ENCODE measurements around the gene TMEM26. TPM values are rescaled to one million over a fixed set of nuclear protein-coding genes. Genes with fewer than 3 reads are reported as not detected.
"Not testable (repeated sequence)": the region's sequence is repeated elsewhere in the genome, so short reads cannot be mapped to it uniquely, and the experiment has no call there.

The TMEM26 gene
- total RNA-seq, 1 donor from 2014 or later: 3.4 TPM

DNA sequence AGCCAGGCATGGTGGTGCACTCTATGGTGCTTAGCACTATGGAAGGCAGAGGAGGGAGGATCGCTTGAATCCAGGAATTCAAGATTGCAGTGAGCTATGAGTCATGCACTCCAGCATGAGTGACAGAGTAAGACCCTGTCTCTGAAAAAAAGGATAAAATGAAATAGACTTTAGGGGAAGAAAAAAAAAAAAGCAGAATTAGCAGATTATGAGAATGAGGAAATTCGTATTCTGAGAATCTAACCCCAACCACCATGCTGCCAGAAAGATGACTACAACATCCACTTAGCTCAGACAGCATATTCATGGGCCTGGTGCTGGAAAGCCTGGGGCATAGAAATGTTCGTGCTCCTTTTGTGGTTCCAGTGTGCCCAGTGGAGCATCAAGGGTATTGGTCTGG, 63.3 kb downstream of the TMEM26 start:
- Mint-ChIP-seq H3K9me3 (peaks cover 7% of the 10 kb centered on the region), H3K27ac (no peak overlapping the region), H3K36me3 (no peaks in the 10 kb centered on the region), H3K27me3 (peaks cover 9% of the 10 kb centered on the region), H3K4me1 (ENCODE audit: unreplicated experiment) (no peaks in the 10 kb centered on the region), H3K4me3 (no peak overlapping the region)
- TF ChIP-seq, protein P1, sequence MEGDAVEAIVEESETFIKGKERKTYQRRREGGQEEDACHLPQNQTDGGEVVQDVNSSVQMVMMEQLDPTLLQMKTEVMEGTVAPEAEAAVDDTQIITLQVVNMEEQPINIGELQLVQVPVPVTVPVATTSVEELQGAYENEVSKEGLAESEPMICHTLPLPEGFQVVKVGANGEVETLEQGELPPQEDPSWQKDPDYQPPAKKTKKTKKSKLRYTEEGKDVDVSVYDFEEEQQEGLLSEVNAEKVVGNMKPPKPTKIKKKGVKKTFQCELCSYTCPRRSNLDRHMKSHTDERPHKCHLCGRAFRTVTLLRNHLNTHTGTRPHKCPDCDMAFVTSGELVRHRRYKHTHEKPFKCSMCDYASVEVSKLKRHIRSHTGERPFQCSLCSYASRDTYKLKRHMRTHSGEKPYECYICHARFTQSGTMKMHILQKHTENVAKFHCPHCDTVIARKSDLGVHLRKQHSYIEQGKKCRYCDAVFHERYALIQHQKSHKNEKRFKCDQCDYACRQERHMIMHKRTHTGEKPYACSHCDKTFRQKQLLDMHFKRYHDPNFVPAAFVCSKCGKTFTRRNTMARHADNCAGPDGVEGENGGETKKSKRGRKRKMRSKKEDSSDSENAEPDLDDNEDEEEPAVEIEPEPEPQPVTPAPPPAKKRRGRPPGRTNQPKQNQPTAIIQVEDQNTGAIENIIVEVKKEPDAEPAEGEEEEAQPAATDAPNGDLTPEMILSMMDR (conservative IDR thresholded peaks at IDR 0.05): no peak
- DNase-seq (ENCODE audit: extremely low spot score, unreplicated experiment): no peak

DNA sequence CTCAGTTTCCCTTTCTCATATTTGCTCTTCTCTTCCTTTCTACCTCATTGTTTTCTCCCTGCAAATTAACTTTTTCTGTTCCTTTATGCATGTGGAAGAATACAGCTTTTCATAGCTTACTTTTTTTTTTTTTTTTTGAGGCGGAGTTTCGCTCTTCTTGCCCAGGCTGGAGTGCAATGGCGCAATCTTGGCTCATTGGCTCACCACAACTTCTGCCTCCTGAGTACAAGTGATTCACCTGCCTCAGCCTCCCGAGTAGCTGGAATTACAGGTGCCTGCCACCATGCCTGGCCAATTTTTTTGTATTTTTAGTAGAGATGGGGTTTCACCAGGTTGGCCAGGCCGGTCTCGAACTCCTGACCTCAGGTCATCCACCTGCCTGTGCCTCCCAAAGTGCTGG, 64.2 kb downstream of the TMEM26 start:
- not testable (repeated sequence) for H3K36me3 Mint-ChIP-seq; H3K27me3 Mint-ChIP-seq; H3K27ac Mint-ChIP-seq; H3K9me3 Mint-ChIP-seq; H3K4me1 Mint-ChIP-seq (ENCODE audit: unreplicated experiment); H3K4me3 Mint-ChIP-seq; DNase-seq (ENCODE audit: extremely low spot score, unreplicated experiment)

DNA sequence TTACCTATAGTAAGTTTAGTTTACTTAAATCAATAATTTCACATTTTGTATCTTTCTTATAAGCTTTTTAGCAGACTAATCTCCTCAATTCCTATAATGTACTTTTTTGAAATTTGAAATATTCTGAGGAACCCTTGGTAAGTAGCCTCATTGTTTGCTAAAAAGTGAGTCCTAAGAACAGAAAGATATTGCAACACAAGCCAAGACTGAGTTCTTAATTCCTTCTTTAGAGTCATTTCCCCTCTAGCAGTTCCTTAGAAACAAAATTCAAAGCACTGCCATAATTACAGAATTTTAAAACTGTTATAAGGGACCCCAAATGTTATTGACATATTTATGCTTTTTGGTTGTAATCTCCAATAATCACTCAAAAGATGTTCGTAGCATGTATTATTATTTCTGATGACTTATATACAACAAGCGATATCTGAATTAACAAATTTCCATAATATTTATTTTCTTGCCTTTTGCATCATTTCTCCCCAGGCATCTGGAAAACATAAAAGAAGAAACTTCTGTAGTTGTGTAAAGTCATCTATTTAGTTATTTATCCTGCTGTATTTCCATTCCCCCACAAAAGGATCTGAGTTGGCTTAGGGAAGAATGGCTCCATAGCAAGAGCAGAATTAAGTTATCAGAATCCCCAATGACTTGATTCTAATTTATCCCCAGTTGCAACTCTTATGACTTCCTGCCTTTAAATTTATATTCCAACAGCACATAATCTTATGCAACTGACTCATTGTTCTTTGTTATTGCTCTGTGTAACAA, 67.8 kb downstream of the TMEM26 start:
- H3K9me3 Mint-ChIP-seq: peaks cover 7% of the 10 kb centered on the region
- TF ChIP-seq, protein P1 (conservative IDR thresholded peaks at IDR 0.05): no peak
- no peak overlapping the region for H3K4me3 Mint-ChIP-seq
- no peak overlapping the region for H3K27ac Mint-ChIP-seq
- H3K36me3 Mint-ChIP-seq: no peaks in the 10 kb centered on the region
- no peaks in the 10 kb centered on the region for H3K4me1 Mint-ChIP-seq (ENCODE audit: unreplicated experiment)
- no peak for DNase-seq (ENCODE audit: extremely low spot score, unreplicated experiment)
- peaks cover 9% of the 10 kb centered on the region for H3K27me3 Mint-ChIP-seq

DNA sequence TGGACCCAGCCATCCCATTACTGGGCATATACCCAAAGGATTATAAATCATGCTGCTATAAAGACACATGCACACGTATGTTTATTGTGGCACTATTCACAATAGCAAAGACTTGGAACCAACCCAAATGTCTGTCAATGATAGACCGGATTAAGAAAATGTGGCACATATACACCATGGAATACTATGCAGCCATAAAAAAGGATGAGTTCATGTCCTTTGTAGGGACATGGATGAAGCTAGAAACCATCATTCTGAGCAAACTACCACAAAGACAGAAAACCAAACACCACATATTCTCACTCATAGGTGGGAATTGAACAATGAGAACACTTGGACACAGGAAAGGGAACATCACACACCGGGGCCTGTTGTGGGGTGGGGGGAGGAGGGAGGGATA, 72.0 kb downstream of the TMEM26 start:
- H3K4me1 Mint-ChIP-seq (ENCODE audit: unreplicated experiment); DNase-seq (ENCODE audit: extremely low spot score, unreplicated experiment); H3K4me3 Mint-ChIP-seq; H3K9me3 Mint-ChIP-seq; H3K36me3 Mint-ChIP-seq; H3K27me3 Mint-ChIP-seq; H3K27ac Mint-ChIP-seq: not testable (repeated sequence)

DNA sequence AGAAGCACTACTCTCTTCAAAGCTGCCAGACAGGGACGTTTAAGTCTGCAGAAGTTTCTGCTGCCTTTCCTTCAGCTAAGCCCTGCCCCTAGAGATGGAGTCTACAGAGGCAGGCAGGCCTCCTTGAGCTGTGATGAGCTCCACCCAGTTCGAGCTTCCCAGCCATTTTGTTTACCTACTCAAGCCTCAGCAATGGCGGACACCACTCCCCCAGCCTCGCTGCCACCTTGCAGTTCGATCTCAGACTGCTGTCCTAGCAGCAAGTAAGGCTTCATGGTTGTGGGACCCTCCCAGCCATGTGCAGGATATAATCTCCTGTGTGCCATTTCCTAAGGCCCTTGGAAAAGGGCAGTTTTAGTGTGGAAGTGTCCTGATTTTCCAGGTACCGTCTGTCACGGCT, 74.3 kb downstream of the TMEM26 start:
- Mint-ChIP-seq H3K36me3 (no peaks in the 10 kb centered on the region), H3K4me1 (ENCODE audit: unreplicated experiment) (no peaks in the 10 kb centered on the region), H3K27ac (no peak overlapping the region), H3K9me3 (no peaks in the 10 kb centered on the region), H3K4me3 (no peak overlapping the region), H3K27me3 (no peaks in the 10 kb centered on the region)
- TF ChIP-seq, protein P1 (conservative IDR thresholded peaks at IDR 0.05): no peak
- no peak for DNase-seq (ENCODE audit: extremely low spot score, unreplicated experiment)

DNA sequence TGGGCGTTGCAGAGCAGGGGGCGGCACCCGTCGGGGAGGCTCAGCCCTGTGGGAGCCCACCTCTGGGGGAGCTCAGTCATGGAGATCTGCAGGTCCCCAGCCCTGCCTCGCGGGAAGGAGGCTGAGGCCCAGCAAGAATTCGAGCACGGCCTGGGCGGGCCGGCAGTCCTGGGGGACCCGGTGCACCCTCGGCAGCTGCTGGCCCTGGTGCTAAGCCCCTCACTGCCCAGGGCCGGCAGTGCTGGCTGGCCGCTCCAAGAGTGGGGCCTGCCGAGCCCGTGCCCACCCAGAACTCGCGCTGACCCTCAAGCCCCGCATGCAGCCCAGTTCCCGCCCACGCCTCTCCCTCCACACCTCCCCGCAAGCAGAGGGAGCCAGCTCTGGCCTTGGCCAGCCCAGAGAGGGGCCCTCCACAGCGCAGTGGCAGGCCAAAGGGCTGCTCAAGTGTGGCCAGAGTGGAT, 76.2 kb downstream of the TMEM26 start:
- Mint-ChIP-seq H3K36me3 (no peaks in the 10 kb centered on the region), H3K9me3 (no peaks in the 10 kb centered on the region), H3K4me3 (no peak overlapping the region), H3K27me3 (no peaks in the 10 kb centered on the region), H3K27ac (no peak overlapping the region), H3K4me1 (ENCODE audit: unreplicated experiment) (no peaks in the 10 kb centered on the region)
- DNase-seq (ENCODE audit: extremely low spot score, unreplicated experiment): no peak
- TF ChIP-seq, protein P1 (conservative IDR thresholded peaks at IDR 0.05): no peak
